HG02852 (cell line): ENCODE measurements around the gene DNAJB14.
"Not testable (repeated sequence)": the region's sequence is repeated elsewhere in the genome, so short reads cannot be mapped to it uniquely, and the experiment has no call there.

Experiments
- ATAC-seq: cut with Tn5 transposase; IDR thresholded peaks from one replicate; pipeline ENCODE4 v1.9.1; 2021; ENCODE audit warnings: mild to moderate bottlenecking, moderate library complexity; ENCODE audit not compliant: unreplicated experiment

Gene DNAJB14

DNA sequence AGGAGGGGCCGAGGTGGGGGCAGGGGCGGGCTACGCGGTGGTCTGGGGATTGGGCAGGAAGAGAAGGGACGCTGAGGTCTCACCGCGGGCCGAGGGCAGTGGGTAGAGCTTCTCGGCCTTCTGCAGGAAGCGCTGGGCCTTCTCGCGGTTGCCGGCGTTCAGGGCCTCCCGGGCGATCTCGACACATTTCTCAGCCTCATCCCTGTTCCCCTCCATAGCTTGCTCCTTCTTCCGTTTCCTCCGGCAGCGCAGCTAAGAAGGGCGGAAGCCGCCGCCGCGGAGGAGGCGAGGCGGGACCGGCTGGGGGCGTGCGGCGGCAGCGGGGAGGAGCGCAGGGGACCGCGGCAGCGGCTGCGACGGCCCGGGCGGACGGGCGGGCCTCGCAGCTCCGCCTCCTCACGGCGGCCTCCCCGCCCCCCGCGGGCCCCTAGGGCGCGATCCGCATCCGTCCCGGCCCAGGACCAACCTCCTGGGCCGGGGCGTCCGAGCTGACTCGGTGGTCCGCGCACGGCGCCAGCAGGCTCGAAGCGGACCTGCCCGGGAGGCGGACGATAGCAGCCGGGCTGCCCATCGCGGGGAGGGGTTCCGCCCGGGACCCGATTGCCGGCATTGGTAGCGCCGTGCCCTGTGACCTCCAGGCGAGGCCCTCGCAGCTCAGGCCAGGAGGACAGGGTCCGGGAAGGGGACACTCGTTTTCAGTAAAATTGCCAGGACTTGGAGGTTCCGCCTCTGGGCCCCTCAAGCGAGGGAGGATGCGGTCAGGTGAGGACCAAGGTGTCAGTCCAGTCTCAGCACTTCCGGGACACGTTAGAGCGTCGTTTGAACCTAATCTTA lies at the start of gene DNAJB14:
TSS of gene DNAJB14 (minus strand) at position 263 of the 834 bp plus-strand sequence. CDS start at position 216, 47 bp downstream.
- peak; percentile 37 for ATAC-seq

GRCh38 chr4:99991741-99992140 lies 45.3 kb upstream of the DNAJB14 start:
- ATAC-seq, result no peak

DNA sequence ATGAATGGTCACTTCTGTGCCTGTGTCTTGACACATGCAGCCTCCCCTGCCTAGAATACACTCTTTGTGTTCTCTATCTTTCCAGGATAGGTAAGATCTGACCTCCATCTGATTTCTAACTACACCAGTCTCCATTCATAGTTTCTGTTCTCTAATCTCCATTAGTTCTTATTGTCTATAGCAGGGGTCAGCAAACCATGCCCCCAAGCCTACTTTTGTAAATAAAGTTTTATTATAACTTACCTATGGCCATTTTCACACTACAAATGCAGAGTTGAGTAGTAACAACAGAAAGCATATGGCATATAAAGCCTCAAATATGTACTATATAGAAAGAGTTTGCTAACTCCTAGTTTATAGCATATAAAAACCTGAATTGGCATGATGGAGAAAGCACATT lies 41.3 kb upstream of the DNAJB14 start:
- no peak for ATAC-seq

- ATAC-seq, result peak; percentile 68
Observed at GRCh38 chr4:99986792-99987191, 40.4 kb upstream of the DNAJB14 start.

- peak; percentile 64 for ATAC-seq
Observed at GRCh38 chr4:99983289-99983943, 37.0 kb upstream of the DNAJB14 start.

GRCh38 chr4:99979872-99980271 lies 33.5 kb upstream of the DNAJB14 start:
- ATAC-seq, result no peak

DNA sequence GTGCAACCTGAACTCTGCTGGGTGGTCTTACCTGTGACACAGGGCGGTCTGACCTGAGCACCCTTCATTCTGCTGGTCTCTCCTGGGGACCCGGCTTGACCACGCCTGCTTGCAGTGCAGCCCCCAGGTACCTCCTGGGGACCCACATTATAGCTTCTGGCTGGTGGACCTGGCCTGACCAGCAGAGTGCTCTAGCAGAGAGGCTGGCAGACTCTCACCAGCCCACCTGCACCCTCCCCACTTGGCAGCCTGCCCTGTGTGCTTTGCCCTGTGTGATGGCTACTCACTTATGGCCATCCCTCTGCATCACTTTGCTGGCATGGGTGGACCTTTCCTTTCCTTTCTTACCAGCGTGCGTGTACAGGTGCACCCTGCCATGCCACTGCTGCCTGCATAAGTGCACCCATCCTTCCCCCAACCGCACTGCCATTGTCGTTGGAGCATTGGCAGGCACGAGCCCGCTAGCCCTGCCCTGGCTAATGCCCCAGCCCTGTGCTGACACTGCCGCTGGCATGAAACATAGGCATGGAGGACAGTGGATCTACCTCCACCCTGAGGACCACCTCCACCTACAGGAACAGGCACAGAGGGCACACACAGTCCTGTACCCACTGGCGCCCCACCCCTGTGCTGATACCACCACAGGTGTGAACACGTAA lies 25.2 kb upstream of the DNAJB14 start:
- ATAC-seq, result no peak

- ATAC-seq, result no peak
Observed at GRCh38 chr4:99968330-99968729, 21.9 kb upstream of the DNAJB14 start.

- no peak for ATAC-seq
Observed at GRCh38 chr4:99966692-99967091, 20.3 kb upstream of the DNAJB14 start.

- no peak for ATAC-seq
Observed at GRCh38 chr4:99965674-99966350, 19.4 kb upstream of the DNAJB14 start.

DNA sequence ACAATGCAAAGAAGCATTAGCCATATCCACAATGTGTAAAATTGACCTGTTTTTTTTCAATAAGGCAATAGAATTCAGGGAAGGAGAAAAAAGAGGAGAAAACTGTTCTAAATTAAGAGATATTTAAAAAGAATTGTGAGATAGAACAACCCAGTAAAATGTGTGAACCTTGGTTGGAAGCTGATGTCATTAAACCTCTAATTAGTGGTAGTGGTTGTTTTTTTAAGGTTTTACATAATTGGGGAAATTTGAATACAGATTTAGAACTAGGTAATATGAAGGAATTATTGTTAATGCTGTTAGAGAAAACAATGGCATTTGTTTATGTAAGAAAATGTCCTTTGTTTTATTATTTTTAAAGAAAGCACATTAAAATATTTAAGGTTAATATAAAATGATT lies 18.8 kb upstream of the DNAJB14 start:
- ATAC-seq, result no peak

DNA sequence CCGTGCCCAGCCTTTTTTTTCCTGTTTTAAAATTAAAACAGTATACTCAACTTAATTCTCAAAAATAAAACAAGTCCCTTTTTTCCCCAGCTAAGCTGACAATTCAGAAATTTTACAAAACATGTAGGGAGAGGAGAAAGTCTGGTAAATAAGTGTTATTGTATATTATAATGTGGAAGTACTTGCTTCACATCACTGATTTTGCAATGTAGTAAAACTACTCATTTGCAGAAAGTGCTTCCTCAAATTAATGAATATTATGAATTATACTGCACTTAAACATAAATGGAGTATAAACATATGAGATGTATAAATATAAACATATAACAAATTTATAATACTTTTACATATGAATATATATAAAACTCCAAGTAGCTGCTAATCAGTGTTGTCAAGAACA lies 15.3 kb upstream of the DNAJB14 start:
- no peak for ATAC-seq

DNA sequence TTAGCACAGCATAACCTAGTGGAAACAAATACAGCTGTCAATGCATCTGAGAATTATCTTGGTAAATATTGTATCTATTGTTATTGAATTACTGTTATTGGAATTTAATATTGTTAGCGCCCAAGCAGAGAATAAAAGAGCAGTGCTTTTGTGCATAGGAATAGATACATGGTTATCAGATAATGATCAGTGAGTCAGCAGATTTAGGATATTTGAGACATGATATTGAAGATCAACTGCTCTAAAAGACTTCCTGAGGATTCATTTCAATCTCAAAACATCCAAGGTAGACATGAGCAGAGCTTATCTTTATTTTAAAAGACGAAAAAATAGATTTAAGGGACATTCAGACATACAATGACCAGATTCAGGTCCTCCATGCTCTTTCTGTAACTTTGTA lies 14.2 kb upstream of the DNAJB14 start:
- ATAC-seq, result no peak

DNA sequence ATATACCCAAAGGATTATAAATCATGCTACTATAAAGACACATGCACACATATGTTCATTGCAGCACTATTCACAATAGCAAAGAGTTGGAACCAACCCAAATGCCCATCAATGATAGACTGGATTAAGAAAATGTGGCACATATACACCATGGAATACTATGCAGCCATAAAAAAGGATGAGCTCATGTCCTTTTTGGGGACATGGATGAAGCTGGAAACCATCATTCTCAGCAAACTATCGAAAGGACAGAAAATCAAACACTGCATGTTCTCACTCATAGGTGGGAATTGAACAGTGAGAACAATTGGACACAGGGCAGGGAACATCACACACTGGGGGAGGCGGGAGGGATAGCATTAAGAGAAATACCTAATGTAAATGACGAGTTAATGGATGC lies 11.8 kb upstream of the DNAJB14 start:
- ATAC-seq, result not testable (repeated sequence)

DNA sequence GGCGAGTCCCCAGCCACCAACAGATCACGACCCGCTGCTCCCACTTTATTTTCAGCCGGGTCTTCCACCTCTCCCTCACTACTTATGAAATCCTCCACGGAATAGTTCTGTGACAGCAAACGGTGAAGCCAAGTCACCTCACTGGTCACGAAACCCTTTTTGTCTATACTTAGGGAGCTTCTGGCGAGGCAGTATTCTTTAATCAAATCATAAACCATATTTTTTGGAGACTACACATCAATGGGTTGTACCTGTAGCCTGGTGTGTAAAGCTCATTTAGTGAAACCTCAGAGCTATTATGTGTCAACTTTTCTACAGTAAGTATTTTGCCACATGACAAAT lies 4.5 kb upstream of the DNAJB14 start:
- no peak for ATAC-seq

GRCh38 chr4:99949999-99950912 lies 3.8 kb upstream of the DNAJB14 start, which contains the start of gene H2AZ1:
Gene H2AZ1 (minus strand): TSS chr4:99950275. CDS start chr4:99950170, 105 bp downstream.
- peak; percentile 58 for ATAC-seq

DNA sequence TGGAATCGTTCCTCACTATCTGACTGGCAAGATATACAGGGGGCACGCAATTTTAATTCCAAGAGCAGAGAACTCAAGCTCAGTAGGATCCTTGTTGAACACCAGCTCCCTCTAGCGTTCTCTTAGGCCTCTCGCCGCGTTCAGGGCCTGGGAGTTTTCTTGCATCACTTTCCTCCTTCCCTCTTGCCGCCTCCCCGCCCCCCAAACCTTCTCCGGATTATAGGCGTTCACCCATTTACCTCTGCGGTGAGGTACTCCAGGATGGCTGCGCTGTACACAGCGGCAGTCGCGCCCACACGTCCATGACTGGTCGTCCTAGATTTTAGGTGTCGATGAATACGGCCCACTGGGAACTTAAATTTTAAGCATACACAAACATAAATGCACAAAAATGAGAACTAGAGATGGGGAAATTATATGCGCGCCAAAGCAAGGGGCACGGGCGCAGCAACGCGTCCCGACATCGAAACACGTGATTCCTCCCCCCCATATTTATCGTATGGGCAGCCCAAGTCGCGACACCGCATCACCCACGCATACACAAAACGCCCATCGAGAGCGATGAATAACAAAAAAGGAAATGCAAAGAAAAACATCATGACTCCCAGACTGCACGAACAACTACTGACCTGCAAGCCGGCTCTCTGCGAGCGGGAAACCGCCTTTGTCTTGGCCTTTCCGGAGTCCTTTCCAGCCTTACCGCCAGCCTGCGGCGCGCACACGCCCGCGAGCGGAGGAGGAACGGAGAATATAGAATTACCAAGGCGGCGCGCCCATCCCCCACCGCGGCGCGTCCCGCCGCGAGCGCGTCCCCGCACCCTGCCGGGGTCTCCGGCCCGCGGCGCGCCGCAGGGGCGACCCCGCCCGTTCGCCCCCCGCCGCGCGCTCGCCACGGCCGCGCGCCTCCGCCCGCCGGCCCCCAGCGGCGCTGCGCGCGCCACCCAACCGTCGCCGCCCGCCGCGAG lies 2.9 kb upstream of the DNAJB14 start:
- peak; percentile 25 for ATAC-seq

- ATAC-seq, result no peak
Observed at GRCh38 chr4:99947608-99948007, 1.2 kb upstream of the DNAJB14 start.

- no peak for ATAC-seq
Observed at GRCh38 chr4:99947190-99947578, 766 bp upstream of the DNAJB14 start.
